Fibroblast of villous mesenchyme (primary cell): ENCODE data around the gene SLC16A8. TPM values are rescaled to one million over a fixed set of nuclear protein-coding genes. Genes with fewer than 3 reads are reported as not detected.

Experiments
- DNase-seq: peaks from one replicate; pipeline ENCODE4 v3.0.0-alpha.2; 2010; ENCODE audit warnings: low read depth
- H3K4me3 ChIP-seq: 2 replicates; pipeline ENCODE4 v1.5.1; 2011; ENCODE audit warnings: low read depth, mild to moderate bottlenecking, low read length
- total RNA-seq: library from RNA; depleted of rRNA; stranded (reverse); fragments of >200 nt; gene quantifications from 2 replicates; pipeline ENCODE4 v1.2.3, GENCODE V29; 2012
- TF ChIP-seq, protein P1 (sequence below): IDR thresholded peaks from 2 replicates; pipeline ENCODE4 v1.5.1; 2012; ENCODE audit warnings: low read depth, mild to moderate bottlenecking, low read length; ENCODE audit not compliant: insufficient read depth

The SLC16A8 gene
- total RNA-seq, 1 donor, result not detected

GRCh38 chr22:38112381-38112780 lies 28.4 kb upstream of the SLC16A8 start:
- no peak overlapping the region for H3K4me3 ChIP-seq
- TF ChIP-seq, protein P1, sequence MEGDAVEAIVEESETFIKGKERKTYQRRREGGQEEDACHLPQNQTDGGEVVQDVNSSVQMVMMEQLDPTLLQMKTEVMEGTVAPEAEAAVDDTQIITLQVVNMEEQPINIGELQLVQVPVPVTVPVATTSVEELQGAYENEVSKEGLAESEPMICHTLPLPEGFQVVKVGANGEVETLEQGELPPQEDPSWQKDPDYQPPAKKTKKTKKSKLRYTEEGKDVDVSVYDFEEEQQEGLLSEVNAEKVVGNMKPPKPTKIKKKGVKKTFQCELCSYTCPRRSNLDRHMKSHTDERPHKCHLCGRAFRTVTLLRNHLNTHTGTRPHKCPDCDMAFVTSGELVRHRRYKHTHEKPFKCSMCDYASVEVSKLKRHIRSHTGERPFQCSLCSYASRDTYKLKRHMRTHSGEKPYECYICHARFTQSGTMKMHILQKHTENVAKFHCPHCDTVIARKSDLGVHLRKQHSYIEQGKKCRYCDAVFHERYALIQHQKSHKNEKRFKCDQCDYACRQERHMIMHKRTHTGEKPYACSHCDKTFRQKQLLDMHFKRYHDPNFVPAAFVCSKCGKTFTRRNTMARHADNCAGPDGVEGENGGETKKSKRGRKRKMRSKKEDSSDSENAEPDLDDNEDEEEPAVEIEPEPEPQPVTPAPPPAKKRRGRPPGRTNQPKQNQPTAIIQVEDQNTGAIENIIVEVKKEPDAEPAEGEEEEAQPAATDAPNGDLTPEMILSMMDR, result no peak
- DNase-seq, result no peak

- TF ChIP-seq, protein P1, result no peak
- H3K4me3 ChIP-seq, result no peak overlapping the region
- no peak for DNase-seq
Measured at GRCh38 chr22:38111925-38112355, 28.0 kb upstream of the SLC16A8 start.

- no peak overlapping the region for H3K4me3 ChIP-seq
- no peak for DNase-seq
- TF ChIP-seq, protein P1, result no peak
Measured at GRCh38 chr22:38110863-38111852, 27.2 kb upstream of the SLC16A8 start.

DNA sequence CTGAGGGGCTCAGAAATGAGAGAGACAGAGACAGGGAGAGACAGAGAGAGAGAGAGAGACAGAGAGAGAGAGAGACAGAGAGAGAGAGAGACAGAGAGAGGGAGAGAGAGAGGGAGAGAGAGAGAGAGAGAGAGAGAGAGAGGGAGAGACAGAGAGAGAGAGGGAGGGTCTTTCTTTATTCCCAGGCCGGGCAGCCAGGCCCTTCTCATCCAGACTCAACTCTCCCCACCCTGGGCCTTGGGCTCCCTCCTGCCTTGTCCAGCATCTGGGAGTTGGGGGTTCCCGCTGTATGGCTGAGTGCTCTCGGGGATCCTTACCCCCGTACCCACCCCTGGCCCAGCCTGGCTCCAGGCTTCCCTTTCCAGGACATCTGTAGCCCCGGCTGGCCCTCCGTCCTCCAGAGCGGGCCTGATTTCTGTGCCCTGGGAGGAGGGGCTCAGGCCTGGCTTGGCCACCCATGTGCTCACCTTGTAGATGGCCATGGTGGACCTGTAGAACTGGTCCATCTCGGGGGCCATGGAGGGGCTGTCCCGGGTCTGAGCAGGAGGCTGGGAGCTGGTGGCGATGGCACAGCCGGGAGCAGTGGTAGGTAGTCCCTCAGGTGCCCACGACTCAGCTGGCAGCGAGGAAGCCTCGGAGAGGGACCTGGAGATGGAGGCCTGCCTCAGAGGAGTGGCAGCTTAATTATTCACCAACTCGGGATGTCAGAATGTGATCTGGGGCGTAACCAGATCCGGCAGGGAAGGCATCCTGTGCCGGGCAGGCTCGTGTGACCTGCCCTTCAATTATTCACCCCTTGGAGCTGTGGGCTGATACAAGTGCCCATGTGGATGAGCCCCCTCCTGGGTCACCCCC lies 26.3 kb upstream of the SLC16A8 start, which contains the start of gene BAIAP2L2:
TSS of gene BAIAP2L2 (minus strand) at position 677 of the 855 bp plus-strand sequence. CDS start at position 518, 159 bp downstream.
- DNase-seq, result no peak
- TF ChIP-seq, protein P1, result no peak
- H3K4me3 ChIP-seq, result no peak within 1 kb of the TSS

DNA sequence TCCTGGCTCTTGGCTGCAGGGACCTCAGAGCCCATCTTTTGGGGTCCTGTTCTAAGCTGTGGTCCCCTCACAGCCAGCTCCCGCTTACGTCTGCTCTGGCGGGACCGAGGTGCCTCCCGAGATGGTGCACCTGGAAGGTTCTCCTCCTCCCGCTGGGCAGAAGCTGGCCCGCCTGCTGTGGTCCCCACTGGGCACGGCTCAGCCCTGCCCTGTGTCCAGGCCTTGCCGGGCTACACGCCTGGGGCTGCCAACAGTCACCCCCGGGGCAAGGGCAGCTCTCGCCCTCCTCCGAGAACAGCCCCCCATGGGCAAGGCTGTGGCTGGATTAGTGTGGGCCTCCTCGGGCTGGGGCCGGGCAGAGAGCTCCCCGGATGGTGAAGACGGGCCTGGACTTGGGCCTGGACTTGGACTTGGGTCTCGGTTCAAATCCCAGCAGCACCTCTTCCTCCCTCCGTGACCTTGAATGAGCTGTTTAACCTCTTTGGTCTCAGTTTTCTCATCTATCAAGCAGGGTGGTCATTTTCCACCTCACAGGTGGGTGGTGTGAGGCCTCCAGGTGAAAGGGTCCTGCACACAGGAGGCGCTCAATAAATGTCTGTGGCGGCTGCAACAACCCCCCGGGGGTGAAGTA lies 25.5 kb upstream of the SLC16A8 start:
- TF ChIP-seq, protein P1, result no peak
- no peak for DNase-seq
- no peak overlapping the region for H3K4me3 ChIP-seq
